ENCODE data around the gene MR1. TPM values are rescaled to one million over a fixed set of nuclear protein-coding genes. Genes with fewer than 3 reads are reported as not detected.

The MR1 gene
- total RNA-seq, 1 donor from 2014 or later = 2.9 TPM

DNA sequence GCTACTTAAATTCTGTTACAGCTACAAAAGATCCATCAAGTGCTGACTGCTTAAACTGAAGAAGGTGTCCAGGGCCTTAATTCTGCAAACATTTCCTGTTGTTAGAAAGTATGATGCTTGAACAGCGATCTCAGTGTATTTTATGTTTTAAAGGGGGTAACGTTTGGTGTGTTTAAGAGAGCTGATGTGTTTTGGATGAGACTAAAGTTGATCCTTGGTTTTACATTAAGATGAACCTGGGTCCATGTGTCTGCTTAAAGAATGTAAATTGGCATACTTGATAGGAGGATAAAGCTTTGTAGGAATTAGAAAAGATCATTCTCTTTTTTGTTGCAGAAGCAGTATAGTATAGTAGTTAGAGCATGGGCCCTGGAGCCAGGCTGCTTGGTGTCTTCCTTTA, 58.3 kb downstream of the MR1 start:
- no peak for DNase-seq

DNA sequence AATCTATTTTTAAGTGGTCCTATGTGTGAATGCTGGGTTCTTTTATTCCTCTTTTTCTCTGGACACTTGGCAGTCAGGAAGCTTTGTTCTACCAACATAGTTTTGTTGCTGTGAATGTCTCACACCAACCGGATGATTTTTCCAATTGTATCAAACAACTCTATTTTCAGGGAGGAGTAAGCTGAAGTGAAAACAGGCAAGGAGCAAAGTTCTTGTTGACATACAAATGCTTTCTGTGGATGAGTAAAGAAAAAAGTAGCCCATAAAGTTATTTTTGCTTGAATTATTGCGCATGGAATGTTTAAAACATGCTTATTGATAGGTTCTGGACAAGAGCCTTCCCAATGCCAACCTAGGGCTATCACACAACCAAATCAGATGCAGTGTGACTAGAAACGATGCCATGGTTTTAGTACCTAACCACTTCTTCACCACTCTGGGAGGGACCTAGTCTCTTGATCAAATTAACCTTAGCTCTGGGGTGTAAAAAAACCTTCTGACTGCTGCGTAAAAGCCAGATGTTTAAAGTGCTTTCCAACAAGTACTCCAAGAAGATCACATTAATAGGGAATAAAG, 59.2 kb downstream of the MR1 start:
- DNase-seq = no peak

GRCh38 chr1:181094416-181095212, 60.8 kb downstream of the MR1 start:
- peak; percentile 65 for DNase-seq

DNA sequence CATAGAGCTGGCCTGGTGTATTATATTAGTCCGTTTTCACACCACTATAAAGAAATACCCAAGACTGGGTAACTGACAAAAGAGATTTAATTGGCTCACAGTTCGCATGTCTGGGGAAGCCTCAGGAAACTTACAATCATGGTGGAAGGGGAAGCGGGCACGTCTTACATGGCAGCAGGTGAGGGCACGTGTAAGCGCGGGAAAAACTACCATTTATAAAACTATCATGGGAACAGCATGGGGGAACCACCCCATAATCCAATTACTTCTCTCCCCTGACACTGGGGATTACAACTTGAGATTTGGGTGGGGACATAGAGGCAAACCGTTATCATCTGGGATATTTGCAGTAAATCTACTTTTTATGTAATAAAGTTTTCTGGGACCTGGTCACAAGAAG, 61.5 kb downstream of the MR1 start:
- no peak for DNase-seq

DNA sequence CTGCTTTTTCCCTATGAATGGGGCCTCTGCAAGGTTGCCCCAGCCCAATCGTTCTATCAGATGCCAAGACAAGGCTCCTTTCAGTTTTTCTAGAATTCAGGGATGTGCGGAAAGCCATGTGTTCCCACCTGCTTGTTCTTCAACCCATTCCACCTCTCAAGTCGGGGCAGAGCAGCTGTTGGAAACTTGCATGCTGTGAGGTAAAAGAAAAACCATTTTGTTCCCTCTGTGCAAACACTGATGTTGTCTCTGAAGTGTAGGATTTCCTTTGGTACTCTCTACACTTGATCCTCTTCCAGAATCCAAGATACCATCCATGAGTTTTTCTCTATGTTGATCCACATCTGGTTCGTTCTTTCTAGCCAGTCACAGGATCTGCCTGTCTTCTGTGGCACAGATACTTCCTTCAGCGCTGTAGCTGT, 62.0 kb downstream of the MR1 start:
- no peak for DNase-seq

- DNase-seq = no peak
Measured at GRCh38 chr1:181097242-181097641, 63.5 kb downstream of the MR1 start.

DNA sequence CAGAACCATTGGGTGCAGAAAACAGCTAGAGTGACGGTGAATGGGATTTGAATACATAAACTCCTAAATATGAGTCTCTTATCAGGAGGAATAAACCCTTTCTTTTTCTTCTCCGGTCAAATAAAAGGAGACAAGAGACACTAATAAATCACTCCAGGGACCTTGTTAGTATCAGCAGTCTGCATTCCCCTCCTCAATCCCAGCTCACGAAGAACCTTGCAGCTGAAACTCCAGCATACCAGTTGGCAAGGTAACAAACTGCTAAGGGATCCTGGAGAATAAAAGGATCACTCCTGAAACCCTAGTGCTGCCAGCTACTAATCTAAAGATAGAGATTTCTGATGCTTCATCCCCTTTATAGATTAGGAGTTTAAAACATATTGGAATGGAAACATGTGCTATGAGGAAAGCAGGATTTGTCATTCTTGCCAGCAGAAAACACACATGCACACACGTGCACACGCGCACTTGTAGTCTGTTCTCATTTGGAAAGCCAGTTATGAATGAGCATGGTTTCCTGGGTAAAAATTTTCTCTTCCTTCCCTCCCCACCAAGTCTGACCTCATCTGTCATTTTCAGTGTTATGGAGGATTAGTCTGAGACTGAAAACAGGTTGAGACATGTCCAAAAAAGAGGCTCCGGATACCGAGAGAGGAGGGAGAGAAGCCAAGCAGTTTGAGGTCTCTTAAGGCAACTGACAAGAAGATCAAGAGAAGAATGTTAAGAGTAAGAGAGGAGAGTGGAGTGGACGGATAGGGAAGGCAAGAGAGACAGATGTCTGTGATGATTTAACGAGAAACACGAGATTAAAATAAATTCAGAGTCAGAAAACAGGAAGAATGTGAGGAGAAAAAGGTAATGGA, 65.6 kb downstream of the MR1 start:
- DNase-seq = peak; percentile 41

- DNase-seq = peak; percentile 37
Measured at GRCh38 chr1:181100015-181100905, 66.5 kb downstream of the MR1 start.

DNA sequence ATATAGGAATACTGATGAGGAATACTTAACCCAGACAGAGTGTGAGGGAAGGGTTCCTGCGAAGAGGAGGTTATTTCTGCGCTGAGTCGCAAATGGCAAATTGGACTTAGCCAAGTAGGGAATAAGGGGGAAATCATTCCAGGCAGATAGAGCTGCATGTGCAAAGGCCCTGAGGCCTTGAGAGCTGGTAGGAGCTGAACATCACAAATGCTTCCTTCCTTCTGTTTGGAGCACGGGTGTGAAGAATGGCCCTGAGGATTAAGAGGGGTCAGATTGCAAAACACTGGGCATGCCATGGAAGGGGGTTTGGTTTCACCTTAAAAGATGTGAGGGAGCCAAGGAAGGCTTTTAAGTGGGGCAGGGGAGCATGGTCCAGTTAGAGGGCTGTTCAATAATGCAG, 67.2 kb downstream of the MR1 start:
- no peak for DNase-seq

GRCh38 chr1:181101581-181102226, 67.9 kb downstream of the MR1 start:
- DNase-seq = peak; percentile 67

DNA sequence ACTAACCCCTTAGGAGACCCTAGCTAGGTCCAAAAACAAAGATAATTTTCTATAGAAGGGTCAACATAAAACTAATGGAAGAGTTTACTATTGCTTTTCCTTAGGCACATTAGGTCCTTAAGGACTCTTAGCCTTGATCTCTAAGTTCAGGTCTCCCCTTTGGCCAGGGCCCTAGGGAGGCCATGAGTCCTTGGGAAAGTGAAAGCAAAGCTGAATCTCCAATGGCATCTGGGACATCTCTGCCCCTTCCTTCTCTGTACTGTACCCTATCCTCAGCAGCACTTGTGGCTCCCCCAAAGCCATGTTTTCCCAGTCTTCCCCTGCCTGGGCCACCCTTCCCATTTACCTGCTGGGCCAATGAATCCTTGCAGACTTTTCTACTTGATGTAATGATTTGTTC, 69.1 kb downstream of the MR1 start:
- no peak for DNase-seq

GRCh38 chr1:181103399-181103798, 69.6 kb downstream of the MR1 start:
- no peak for DNase-seq

- DNase-seq = no peak
Measured at GRCh38 chr1:181104042-181104789, 70.4 kb downstream of the MR1 start.

GRCh38 chr1:181104790-181105133, 71.0 kb downstream of the MR1 start:
- DNase-seq = peak; percentile 63

GRCh38 chr1:181105134-181106021, 71.6 kb downstream of the MR1 start:
- DNase-seq = peak; percentile 94

- no peak for DNase-seq
Measured at GRCh38 chr1:181106022-181106312, 72.2 kb downstream of the MR1 start.

GRCh38 chr1:181106479-181106878, 72.7 kb downstream of the MR1 start:
- no peak for DNase-seq

DNA sequence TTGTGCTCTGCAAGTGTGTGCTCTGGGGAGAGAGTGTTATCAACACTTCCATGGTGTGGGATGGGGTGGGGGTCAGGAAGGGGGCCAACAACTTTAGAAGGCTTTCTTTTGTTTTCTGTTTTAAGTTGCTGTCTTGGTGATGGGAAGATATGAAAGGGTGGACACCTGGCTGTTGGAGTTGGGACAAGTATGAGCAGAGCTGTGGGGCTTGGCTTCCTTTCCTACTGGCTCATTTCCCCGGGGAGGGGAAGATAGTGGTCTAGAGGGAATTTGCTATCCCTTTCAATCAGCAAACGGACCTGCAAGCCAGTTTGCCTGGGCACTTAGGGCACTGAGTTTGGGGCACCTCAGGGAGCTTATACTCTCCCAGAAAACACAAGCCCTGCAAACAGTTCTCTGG, 73.9 kb downstream of the MR1 start:
- DNase-seq = no peak

DNA sequence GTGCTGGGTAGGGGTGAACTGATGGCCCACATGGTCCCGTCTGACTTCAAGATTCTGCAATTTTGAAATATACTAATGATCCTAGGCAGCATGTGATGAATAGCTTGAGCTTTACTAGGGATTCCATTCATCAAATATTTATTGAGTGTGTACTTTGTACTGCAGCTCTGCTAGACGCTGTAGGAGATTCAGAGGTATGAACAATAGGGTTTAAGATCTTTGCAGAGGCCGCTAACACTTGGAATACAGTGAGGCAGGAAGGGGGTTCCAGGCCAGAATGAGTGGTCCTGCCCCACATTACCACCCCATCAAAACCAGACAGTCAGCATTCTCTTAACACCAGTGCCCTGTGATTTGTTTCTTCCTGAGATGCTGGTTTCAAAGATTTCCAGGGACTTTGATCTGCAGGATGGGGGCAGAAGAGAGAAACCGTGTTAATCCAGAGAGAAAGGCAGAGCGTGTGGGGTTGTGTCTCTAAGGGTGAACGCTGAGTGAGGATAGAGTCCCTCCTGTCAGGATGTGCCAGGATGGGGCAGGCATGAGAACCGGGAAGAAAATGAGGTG, 74.6 kb downstream of the MR1 start:
- DNase-seq = no peak

DNA sequence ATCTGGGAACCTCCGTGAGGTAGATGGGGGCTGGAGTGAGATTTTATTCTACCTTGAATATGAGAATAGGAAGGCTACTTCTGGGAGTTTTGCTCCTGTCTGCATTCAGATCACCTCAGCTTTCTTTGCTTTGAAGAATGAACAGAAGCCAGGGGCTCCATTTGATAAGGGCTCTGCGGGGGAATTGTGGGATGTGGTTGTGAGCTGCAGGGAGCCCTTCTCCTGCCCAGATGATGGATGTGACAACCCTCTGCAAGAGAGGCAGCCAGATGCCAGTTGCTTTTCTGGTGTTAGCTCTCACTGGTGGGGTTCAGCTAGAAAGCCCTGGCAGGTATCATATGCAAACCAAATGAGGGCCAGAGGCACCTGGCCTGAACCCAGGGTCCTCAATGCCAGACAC, 76.2 kb downstream of the MR1 start:
- no peak for DNase-seq

Data from dermis blood vessel endothelial cell (primary cell).